Thyroid gland (tissue), 4 donors: Measurements from ENCODE around the gene UNC5C.

Source experiments
- CTCF ChIP-seq, 6 experiments: fragments of 200-600 bp in 3 of 6; fragments of 450-650 bp in 3 of 6; sonication (generic) in 3 of 6; IDR thresholded peaks; one replicate each; pipeline ENCODE4 v1.5.1; 2016 to 2019; ENCODE audit warnings: antibody characterized with exemption in 6 of 6, mild to moderate bottlenecking in 2 of 6, inconsistent platforms in 1 of 6, moderate library complexity in 1 of 6
- POLR2A ChIP-seq, 2 donors: fragments of 450-650 bp; IDR thresholded peaks; one replicate each; pipeline ENCODE4 v1.6.1; 2017; ENCODE audit warnings: antibody characterized with exemption in 2 of 2, mild to moderate bottlenecking in 2 of 2, moderate library complexity in 1 of 2

GRCh38 chr4:95515589-95515988 is 33.2 kb downstream of the UNC5C start:
- TF ChIP-seq CTCF (IDR thresholded peaks at IDR 0.05) (no peak), POLR2A (IDR thresholded peaks at IDR 0.05) (no peak)
